Activated naive CD8-positive, alpha-beta T cell treated with anti-CD3 and anti-CD28 coated beads, Interleukin-2, amount 10 ng/mL, durations not matched to agents 7 days and 5 days (primary cell): Measurements from ENCODE around the gene C1orf56. TPM values are rescaled to one million over a fixed set of nuclear protein-coding genes. Genes with fewer than 3 reads are reported as not detected.

ENCODE experiments used
- ATAC-seq: fragments of 150-1000 bp; cut with Tn5 transposase; one replicate; pipeline ENCODE4 v1.10.0; 2021; ENCODE audit warnings: low read depth, moderate library complexity
- POLR2A ChIA-PET: fragments of 350-600 bp; sonication (Branson Sonifier 250); formaldehyde crosslinking; loops from one replicate; lab custom pipeline; 2021; ENCODE audit warnings: antibody characterized with exemption; lab: Charles Lee
- DNase-seq: peaks from one replicate; pipeline ENCODE4 v3.0.0; 2021
- H3K27ac Mint-ChIP-seq: one replicate; pipeline ENCODE4 v1.8.0; 2022; ENCODE audit warnings: mild to moderate bottlenecking, mixed read lengths
- H3K27me3 Mint-ChIP-seq: one replicate; pipeline ENCODE4 v1.8.0; 2022; ENCODE audit warnings: mild to moderate bottlenecking, moderate library complexity, mixed read lengths
- H3K36me3 Mint-ChIP-seq: one replicate; pipeline ENCODE4 v1.8.0; 2021; ENCODE audit warnings: mild to moderate bottlenecking, mixed read lengths
- H3K4me1 Mint-ChIP-seq: one replicate; pipeline ENCODE4 v1.8.0; 2021; ENCODE audit warnings: mixed read lengths
- H3K4me3 Mint-ChIP-seq: one replicate; pipeline ENCODE4 v1.8.0; 2022; ENCODE audit warnings: mild to moderate bottlenecking, moderate library complexity, mixed read lengths
- H3K9me3 Mint-ChIP-seq: one replicate; pipeline ENCODE4 v1.8.0; 2021; ENCODE audit warnings: mixed read lengths
- total RNA-seq, 2 experiments: library from RNA; stranded (reverse); gene quantifications; one replicate each; pipeline ENCODE4 v1.2.3, GENCODE V29; 2021

Gene C1orf56, protein sequence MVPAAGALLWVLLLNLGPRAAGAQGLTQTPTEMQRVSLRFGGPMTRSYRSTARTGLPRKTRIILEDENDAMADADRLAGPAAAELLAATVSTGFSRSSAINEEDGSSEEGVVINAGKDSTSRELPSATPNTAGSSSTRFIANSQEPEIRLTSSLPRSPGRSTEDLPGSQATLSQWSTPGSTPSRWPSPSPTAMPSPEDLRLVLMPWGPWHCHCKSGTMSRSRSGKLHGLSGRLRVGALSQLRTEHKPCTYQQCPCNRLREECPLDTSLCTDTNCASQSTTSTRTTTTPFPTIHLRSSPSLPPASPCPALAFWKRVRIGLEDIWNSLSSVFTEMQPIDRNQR
- 1 to 10 TPM; 1.9 TPM for total RNA-seq

DNA sequence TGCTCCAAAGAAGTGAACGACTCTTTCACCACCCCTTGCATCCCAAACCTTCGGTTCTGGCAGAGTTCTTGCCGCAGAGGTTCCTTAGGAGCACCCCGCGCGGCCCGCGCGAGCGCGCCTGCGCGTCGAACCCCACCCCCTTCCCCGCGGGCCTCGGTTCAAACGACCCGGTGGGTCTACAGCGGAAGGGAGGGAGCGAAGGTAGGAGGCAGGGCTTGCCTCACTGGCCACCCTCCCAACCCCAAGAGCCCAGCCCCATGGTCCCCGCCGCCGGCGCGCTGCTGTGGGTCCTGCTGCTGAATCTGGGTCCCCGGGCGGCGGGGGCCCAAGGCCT, at the start of gene C1orf56:
C1orf56 (plus strand) TSS at position 161 of the 334 bp plus-strand sequence; CDS start at position 258, 97 bp downstream.
- DNase-seq = peak; percentile 70
- Mint-ChIP-seq H3K4me1 (peaks cover 16% of the 10 kb centered on the region), H3K27ac (peak within 1 kb of the TSS; percentile 85), H3K9me3 (no peaks in the 10 kb centered on the region), H3K27me3 (no peaks in the 10 kb centered on the region), H3K36me3 (peaks cover 5% of the 10 kb centered on the region), H3K4me3 (peak within 1 kb of the TSS; percentile 89)
- POLR2A ChIA-PET = interaction anchor here (0.9 to 6.4 kb wide), 8 partner anchors 10 to 485 kb away, joined by 3 to 90 read pairs (median 6); partner anchors contain the start of genes CDC42SE1, GABPB2, MLLT11 and TNFAIP8L2
- peak; percentile 58 for ATAC-seq

DNA sequence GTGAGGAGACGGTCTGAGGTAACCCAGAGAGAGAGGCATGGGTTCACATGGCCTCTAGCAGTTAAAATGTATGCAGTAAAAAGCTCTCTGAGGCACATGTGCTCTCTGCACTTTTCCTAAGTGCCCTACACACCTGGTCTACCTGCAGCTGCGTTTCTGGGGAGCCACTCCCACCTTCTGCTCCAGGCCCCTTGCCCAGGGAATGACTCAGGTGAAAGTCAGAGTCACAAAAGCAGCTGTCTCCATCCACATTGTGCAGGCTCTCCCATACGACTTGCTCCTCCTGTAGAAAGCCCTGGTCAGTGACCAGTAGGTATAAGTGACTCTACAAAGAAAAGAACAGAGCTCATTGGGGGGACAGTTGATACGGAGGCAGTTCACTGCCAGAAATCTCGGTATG, 49.6 kb upstream of the C1orf56 start:
- Mint-ChIP-seq H3K36me3 (peaks cover 8% of the 10 kb centered on the region), H3K27me3 (no peaks in the 10 kb centered on the region), H3K9me3 (no peaks in the 10 kb centered on the region), H3K4me1 (peaks cover 24% of the 10 kb centered on the region), H3K4me3 (no peak overlapping the region), H3K27ac (no peak overlapping the region)
- DNase-seq (no peak), ATAC-seq (no peak)
- POLR2A ChIA-PET = no interaction called here

DNA sequence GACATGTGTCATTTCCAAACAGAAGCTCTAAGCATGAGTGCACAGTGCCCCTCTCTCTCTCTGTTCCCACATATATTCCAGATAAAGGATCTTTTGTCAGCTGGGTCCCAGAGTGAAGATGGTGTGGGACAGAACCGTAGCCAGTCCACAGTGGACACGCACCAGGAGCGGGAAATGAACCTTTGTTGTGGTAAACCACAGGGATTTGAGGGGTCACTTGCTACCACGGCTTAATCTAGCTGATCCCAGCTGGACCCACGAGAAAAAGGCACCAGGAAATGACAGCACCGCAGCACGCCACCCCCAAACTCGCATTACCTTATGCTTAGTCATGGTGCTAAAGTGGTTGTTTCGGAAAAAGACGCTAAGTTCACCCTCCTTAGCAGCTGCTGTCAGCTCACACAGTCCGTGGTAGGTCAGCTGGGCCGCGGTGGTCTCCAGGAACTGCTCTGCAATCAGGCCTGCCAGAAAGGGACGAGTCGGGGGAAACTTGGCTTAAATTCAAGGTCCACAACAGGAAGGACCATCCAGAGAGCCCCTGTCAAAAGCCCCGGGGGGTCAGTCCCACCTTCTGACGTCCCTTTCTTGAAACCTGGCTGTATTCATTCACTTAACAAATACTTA, 48.4 kb upstream of the C1orf56 start:
- Mint-ChIP-seq H3K36me3 (peaks cover 8% of the 10 kb centered on the region), H3K4me1 (peaks cover 32% of the 10 kb centered on the region), H3K9me3 (no peaks in the 10 kb centered on the region), H3K27me3 (no peaks in the 10 kb centered on the region), H3K27ac (no peak overlapping the region), H3K4me3 (no peak overlapping the region)
- POLR2A ChIA-PET = no interaction called here
- DNase-seq (no peak), ATAC-seq (peak; percentile 24)

DNA sequence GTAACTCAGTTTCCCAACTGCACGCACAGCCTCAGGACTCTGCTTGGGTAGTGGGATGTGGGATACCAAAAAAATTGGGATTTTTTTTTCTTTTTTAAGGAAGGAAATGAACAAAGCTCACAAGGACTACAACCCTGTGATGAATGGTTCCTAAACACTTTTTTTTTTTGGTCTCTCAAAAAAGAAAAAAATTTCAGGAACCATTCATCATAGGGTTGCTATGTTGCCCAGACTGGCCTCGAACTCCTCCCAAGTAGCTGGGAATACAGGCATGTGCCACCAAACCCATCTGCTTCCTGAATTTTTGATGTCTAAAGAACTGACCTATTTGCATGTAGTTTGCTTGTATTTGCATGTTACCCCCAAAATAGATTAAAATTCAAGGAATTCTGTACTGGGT, 47.6 kb upstream of the C1orf56 start:
- H3K4me3 Mint-ChIP-seq = no peak overlapping the region
- H3K27ac Mint-ChIP-seq = no peak overlapping the region
- peaks cover 38% of the 10 kb centered on the region for H3K4me1 Mint-ChIP-seq
- H3K9me3 Mint-ChIP-seq = no peaks in the 10 kb centered on the region
- no peak for ATAC-seq
- DNase-seq = no peak
- H3K36me3 Mint-ChIP-seq = peaks cover 8% of the 10 kb centered on the region
- POLR2A ChIA-PET = interaction anchor here (0.6 kb wide), 1 partner anchor 89 kb away, joined by 4 read pairs; no protein-coding TSS in a partner anchor
- no peaks in the 10 kb centered on the region for H3K27me3 Mint-ChIP-seq

DNA sequence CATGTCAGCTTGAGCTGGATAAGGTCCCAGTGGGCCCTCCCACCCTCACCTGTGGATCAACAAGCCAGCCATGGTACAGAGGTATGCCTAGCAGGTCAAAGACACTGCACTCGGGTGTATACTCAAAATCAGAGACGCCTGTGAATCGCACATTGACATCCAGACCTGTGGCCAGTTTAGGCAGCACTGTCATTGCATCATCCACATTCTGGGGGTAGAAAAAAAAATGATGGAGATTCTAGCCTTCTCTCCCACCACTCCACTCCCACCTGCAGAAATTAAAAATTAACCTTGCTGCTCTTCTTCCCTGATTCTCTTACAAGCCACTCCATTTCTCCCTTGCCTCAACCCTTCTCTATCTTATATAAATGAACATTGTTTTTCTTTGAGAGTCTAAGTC, 47.1 kb upstream of the C1orf56 start:
- Mint-ChIP-seq H3K4me3 (no peak overlapping the region), H3K4me1 (peaks cover 40% of the 10 kb centered on the region), H3K27me3 (no peaks in the 10 kb centered on the region), H3K36me3 (peaks cover 8% of the 10 kb centered on the region), H3K27ac (no peak overlapping the region), H3K9me3 (no peaks in the 10 kb centered on the region)
- DNase-seq (no peak), ATAC-seq (no peak)
- POLR2A ChIA-PET = interaction anchor here (0.6 kb wide), 1 partner anchor 89 kb away, joined by 4 read pairs; no protein-coding TSS in a partner anchor

DNA sequence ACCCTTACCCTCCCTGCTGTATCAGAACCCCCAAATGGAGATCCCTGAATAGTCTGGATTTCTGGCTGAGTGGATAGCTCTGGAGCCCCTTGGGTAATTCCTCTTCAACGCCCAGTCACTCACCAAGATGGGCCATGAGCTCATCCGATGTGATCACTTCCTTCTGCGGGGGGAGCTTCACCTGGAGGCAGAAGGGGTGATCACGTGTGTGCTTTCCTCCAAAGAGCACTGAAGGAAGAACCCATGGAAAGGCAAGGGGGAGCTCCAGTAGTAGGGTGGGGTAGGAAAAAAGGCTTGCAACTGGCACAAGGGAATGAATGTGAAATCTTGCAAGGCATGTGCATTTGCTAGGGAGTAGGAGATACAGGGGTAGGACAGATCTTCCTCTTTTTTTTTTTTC, 45.9 kb upstream of the C1orf56 start:
- H3K9me3 Mint-ChIP-seq = no peaks in the 10 kb centered on the region
- no peaks in the 10 kb centered on the region for H3K27me3 Mint-ChIP-seq
- POLR2A ChIA-PET = interaction anchor here (1.0 kb wide), 1 partner anchor 24 kb away, joined by 3 read pairs; no protein-coding TSS in a partner anchor
- no peak overlapping the region for H3K4me3 Mint-ChIP-seq
- H3K36me3 Mint-ChIP-seq = peaks cover 8% of the 10 kb centered on the region
- ATAC-seq = no peak
- H3K4me1 Mint-ChIP-seq = peaks cover 43% of the 10 kb centered on the region
- no peak overlapping the region for H3K27ac Mint-ChIP-seq
- DNase-seq = no peak

DNA sequence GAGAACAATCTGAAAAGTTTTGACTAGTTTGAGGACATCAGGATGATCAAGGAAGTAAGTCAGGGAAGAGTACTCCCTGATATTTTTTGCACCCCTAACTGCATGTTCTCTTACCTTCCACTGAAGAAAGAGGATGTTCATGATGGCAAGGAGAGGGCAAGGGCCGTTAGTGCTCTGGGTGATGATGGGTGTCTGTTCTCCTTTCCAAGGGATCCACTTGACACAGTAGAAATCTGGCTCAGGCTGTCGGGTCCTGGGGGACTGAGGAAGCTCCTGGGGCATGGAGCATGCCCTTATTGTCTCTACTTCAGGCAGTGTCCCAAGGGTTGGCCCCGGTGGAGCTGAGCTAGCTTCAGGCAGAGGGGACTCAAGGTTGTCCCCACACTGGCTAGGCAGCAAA, 45.5 kb upstream of the C1orf56 start:
- no peaks in the 10 kb centered on the region for H3K9me3 Mint-ChIP-seq
- peaks cover 8% of the 10 kb centered on the region for H3K36me3 Mint-ChIP-seq
- no peak for DNase-seq
- H3K4me1 Mint-ChIP-seq = peaks cover 47% of the 10 kb centered on the region
- H3K4me3 Mint-ChIP-seq = no peak overlapping the region
- POLR2A ChIA-PET = no interaction called here
- ATAC-seq = no peak
- H3K27ac Mint-ChIP-seq = no peak overlapping the region
- H3K27me3 Mint-ChIP-seq = no peaks in the 10 kb centered on the region

DNA sequence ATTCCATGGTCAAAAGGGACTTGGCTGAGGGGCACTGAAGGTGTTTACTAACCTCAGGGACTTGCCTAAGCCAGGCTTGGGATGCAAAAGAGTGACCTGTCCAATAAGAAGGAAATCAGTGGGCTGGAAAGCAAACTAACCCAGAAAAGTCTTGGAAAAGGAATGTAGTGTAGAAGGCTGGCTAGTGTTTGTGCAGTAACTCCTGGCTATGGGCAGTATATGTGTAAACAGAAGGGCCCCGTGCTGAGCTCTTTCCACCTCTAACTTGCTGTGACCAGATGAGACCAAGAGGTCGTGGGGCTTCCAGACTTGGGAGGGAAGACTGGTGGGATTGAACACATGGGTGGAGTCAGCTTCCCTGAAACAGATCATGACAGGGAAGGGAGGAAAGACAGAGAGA, 44.9 kb upstream of the C1orf56 start:
- POLR2A ChIA-PET = no interaction called here
- no peaks in the 10 kb centered on the region for H3K27me3 Mint-ChIP-seq
- H3K9me3 Mint-ChIP-seq = no peaks in the 10 kb centered on the region
- peak overlapping the region; percentile 84 for H3K27ac Mint-ChIP-seq
- H3K36me3 Mint-ChIP-seq = peaks cover 8% of the 10 kb centered on the region
- ATAC-seq (no peak), DNase-seq (no peak)
- peak overlapping the region; percentile 62 for H3K4me3 Mint-ChIP-seq
- H3K4me1 Mint-ChIP-seq = peaks cover 52% of the 10 kb centered on the region

DNA sequence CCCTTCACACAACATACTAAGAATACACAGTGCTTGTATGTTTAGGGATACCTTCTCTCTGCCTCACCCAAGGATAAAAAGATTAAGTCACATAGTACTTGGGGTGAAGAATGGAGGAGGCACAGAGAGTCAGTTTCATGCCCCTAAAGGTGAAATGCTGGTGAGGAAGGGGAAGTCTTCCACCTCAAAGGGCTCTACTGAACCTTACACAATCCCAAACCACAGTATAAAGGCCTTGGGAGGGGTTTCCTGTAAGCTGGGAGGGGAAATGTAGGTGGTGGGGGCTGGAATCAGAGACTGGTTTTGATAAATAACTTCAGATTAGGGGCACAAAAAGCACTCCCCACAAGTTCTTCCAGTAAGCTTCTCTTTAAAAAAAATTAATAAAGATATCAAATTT, 44.4 kb upstream of the C1orf56 start:
- POLR2A ChIA-PET = interaction anchor here (0.5 to 0.7 kb wide), 2 partner anchors 12 to 52 kb away, joined by 3 to 4 read pairs; no protein-coding TSS in a partner anchor

DNA sequence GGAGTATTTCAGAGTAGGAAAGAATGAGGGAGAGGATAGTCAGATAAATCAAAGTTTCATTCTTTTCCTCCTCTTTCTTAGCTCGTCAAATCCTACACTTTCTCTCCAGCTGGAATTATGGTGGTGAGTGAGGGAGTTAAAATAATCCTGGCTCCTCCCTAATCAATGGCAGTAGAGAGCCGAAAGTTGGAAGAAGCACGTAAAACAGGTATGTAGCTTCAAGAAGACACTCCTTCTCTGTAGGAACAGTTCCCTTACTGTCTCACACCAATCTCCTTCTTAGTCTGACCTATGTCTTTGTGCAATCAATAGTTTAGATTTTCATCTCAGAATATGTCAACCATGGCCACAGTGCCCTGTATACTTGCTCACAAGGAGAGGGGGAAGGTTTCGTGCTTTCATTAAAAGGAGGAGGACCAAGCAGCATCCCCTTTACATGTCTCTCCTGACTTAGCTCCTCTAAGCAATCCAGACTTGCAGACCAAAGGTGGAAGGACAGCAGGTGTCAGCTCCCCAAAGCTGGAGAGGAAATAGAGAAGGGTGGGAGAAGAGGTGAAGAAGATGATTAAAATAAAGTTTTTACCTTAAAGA, 41.7 kb upstream of the C1orf56 start:
- H3K4me3 Mint-ChIP-seq = peak overlapping the region; percentile 98
- POLR2A ChIA-PET = interaction anchor here (0.7 to 2.5 kb wide), 10 partner anchors 29 to 1119 kb away, joined by 3 to 18 read pairs (median 4); partner anchors contain the start of genes CDC42SE1, CERS2, ENSA and GOLPH3L
- ATAC-seq (no peak), DNase-seq (no peak)
- H3K9me3 Mint-ChIP-seq = no peaks in the 10 kb centered on the region
- no peaks in the 10 kb centered on the region for H3K27me3 Mint-ChIP-seq
- peak overlapping the region; percentile 96 for H3K27ac Mint-ChIP-seq
- H3K36me3 Mint-ChIP-seq = peaks cover 2% of the 10 kb centered on the region
- peaks cover 66% of the 10 kb centered on the region for H3K4me1 Mint-ChIP-seq

More for the DNA sequence above, 44.4 kb upstream of the C1orf56 start:
- no peaks in the 10 kb centered on the region for H3K27me3 Mint-ChIP-seq
- H3K4me3 Mint-ChIP-seq = peak overlapping the region; percentile 62
- peaks cover 58% of the 10 kb centered on the region for H3K4me1 Mint-ChIP-seq
- H3K9me3 Mint-ChIP-seq = no peaks in the 10 kb centered on the region
- ATAC-seq (no peak), DNase-seq (no peak)
- peak overlapping the region; percentile 84 for H3K27ac Mint-ChIP-seq
- H3K36me3 Mint-ChIP-seq = peaks cover 8% of the 10 kb centered on the region

DNA sequence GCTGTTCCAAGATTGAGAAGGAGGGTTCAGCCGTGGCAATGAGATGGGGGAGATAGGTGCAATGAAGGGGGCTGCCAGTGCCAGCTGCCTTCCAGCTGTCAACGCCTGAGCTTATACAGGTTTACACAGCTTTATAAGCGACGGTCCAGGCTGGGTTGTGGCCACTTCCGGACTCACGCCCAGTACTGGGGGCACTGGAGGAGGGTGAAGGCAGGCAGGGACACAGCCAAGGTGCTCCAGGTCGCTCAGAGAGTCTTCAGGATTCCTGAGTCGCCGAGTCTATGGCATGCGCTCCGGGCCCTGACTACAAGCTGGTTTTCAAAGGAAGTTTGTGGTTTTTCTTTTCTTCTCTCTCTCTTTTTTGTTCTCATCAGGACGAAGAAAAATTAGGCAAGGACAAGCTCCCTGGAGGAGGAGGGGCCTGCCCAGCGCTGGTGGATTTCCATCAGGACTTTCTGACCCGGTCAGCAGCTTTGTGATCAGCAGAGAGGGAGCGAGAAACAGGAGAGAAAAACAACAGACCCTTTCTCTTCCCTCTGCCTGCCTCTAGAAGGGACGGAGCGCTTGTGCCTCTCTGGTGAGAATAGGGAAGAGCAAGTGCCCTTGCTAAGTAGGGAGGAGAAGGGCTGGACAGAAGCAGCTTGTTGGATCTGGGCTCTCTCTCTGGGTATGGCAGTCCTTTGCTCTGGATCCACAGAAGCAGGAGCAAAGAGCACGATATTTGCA, 41.1 kb upstream of the C1orf56 start, which contains the start of gene MINDY1:
MINDY1 (minus strand) TSS at position 576 of the 726 bp plus-strand sequence. CDS start 4,285 bp downstream, outside the sequence.
- POLR2A ChIA-PET = interaction anchor here (0.5 to 2.5 kb wide), 12 partner anchors 30 to 1120 kb away, joined by 3 to 18 read pairs (median 4); partner anchors contain the start of genes CDC42SE1, CERS2, GOLPH3L and MCL1
- ATAC-seq = peak; percentile 20
- no peaks in the 10 kb centered on the region for H3K9me3 Mint-ChIP-seq
- DNase-seq = peak; percentile 51
- peaks cover 73% of the 10 kb centered on the region for H3K4me1 Mint-ChIP-seq
- H3K27ac Mint-ChIP-seq = peak within 1 kb of the TSS; percentile 96
- peak within 1 kb of the TSS; percentile 98 for H3K4me3 Mint-ChIP-seq
- peaks cover 3% of the 10 kb centered on the region for H3K36me3 Mint-ChIP-seq
- no peaks in the 10 kb centered on the region for H3K27me3 Mint-ChIP-seq

DNA sequence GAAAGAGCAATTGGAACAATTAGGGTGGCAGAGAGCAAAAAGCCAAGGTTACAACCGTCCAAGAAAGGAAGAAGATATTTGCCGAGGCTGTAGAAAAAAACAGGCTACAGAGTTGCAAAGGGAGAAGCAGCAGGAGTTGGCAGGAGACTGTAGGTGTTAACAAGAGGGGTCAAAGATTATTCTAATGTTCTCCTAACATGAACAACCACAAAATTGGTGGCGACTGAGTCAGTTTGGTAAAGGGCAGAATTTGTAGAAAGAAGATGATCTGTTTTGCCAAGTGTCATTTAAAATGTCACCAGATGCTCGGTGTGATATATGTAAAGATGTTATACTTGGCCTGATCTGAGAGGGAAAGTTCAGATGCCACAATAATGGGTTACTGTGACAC, 39.7 kb upstream of the C1orf56 start:
- H3K9me3 Mint-ChIP-seq = no peaks in the 10 kb centered on the region
- peaks cover 65% of the 10 kb centered on the region for H3K4me1 Mint-ChIP-seq
- ATAC-seq (no peak), DNase-seq (no peak)
- peaks cover 3% of the 10 kb centered on the region for H3K36me3 Mint-ChIP-seq
- peak overlapping the region; percentile 96 for H3K27ac Mint-ChIP-seq
- H3K4me3 Mint-ChIP-seq = peak overlapping the region; percentile 98
- H3K27me3 Mint-ChIP-seq = no peaks in the 10 kb centered on the region
- POLR2A ChIA-PET = interaction anchor here (0.9 to 1.0 kb wide), 3 partner anchors 41 to 428 kb away, joined by 3 to 4 read pairs (median 3); partner anchors contain the start of genes MCL1 and TNFAIP8L2
